HG02571 (cell line): ENCODE results near the gene SIGLEC9.

Source experiments
- ATAC-seq: cut with Tn5 transposase; IDR thresholded peaks from one replicate; pipeline ENCODE4 v1.9.1; 2021; ENCODE audit warnings: mild to moderate bottlenecking, moderate library complexity; ENCODE audit not compliant: unreplicated experiment

SIGLEC9 gene

DNA sequence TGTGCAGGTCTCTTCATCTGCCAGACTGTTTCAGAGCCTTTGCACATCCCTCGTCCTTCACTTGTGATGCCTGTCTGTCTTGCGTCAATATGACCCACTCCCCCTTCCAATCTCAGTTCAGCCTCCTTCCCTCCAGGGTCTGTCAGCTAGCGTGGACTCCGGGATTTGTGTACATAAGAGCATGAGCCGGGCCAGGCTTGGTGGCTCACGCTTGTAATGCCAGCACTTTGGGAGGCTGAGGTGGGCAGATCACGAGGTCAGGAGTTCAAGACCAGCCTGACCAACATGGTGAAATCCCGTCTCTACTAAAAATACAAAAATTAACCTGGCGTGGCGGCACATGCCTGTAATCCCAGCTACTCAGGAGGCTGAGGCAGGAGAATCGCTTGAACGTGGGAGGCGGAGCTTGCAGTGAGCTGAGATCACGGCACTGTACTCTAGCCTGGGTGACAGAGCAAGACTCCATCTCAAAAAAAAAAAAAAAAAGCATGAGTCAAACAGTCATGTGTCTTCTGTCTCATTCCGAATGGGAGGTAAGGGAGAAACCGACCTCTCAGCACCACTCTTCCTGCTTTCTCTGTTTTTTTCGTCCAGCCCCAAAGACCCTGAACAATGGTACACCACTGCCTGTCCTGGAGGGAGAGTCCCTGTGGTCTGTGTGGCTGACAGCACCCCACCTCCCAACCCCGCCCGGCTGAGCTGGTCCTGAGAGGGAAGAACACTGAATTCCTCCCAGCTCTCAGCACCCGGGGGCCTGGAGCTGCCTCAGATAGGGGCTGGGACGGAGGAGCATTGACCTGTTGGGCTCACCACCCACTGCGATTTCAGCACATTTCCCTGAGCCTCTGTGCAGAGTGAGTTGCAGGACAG lies 2.4 kb upstream of the SIGLEC9 start:
- no peak for ATAC-seq

DNA sequence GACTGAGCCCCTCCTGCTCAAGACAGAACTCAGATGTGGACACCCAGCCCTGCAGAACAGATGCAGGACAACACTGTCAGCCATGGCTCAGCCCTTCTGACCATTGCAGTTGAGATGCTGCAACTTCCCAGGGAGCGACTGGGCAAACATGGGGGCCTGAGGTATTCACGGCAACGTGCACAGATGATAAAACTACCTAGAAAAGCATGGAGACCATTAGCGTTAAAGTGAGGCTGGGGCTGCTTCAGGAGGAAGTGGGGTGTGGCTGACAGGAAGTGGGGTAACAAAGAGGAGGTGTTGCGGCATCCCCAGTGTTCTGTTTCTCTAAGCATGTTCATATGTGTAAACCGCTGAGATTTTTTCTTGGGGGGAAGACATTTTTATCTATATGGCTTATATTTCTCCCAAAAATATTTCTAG lies 1.3 kb upstream of the SIGLEC9 start:
- ATAC-seq, result no peak

DNA sequence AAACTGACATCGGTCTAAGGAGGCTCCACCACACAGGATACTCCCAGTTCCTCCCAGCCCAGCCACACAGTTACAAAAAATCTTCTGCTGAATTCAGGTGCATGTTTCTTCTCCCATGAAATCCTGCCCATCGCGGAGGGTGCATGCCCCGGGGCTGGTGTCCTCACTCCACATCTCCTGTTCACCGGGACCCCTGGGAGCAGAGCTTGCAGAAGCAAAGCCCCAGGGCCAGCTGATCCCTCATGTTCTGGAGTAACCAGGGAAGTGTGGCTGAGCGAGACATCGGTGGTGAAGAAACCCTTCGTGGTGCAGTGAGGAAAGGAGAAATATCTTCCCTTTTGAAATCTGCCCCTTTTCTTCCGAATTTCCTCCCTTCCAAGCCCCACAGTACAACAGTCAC lies 904 bp upstream of the SIGLEC9 start:
- no peak for ATAC-seq

DNA sequence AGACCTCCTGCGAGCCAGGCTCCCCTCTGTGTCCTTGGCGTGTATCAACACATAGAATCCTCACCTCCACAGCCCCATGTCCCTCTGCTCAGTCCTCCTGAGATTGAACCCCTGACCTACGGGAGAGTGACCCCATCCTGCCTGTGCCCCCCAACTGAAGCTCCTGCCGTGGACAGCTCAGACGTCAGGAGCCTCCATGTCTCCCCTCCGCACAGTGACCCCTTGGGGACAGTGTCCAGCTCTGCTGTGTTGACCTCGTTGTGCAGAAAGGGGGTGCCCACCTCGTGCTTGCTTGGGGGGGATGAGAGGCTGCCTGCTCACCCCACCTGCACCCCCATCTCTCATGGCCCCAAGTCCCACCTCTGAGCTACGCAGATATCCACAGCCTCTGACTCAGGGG lies 490 bp upstream of the SIGLEC9 start:
- ATAC-seq, result no peak

DNA sequence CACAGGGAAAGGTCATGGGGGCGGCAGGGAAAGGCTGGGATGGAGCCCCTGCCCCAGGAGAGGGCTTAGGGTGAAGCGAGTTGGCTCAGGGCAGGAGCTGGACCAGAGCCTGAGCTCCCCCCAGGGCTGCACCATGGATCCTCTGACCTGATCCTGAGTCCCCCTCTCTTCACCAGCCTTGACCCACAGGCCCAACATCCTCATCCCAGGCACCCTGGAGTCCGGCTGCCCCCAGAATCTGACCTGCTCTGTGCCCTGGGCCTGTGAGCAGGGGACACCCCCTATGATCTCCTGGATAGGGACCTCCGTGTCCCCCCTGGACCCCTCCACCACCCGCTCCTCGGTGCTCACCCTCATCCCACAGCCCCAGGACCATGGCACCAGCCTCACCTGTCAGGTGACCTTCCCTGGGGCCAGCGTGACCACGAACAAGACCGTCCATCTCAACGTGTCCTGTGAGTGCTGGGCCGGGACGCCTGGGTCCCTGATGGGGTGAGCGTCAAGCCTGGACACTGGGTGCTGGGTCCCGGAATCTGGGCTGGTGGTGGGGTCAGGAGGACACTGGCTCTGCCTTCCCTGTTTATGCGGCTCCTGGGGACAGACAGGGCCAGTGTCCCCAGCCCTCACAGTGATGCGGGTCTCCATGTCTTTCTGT lies 842 bp downstream of the SIGLEC9 start:
- no peak for ATAC-seq

DNA sequence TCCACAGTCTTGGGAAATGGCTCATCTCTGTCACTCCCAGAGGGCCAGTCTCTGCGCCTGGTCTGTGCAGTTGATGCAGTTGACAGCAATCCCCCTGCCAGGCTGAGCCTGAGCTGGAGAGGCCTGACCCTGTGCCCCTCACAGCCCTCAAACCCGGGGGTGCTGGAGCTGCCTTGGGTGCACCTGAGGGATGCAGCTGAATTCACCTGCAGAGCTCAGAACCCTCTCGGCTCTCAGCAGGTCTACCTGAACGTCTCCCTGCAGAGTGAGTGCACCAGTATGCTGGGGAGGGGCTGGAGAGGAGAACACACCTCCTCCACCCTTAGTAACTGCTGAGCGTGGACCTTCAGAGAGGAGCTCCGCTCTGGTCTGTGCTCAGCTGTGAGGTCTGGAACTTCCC lies 2.3 kb downstream of the SIGLEC9 start:
- ATAC-seq, result no peak

DNA sequence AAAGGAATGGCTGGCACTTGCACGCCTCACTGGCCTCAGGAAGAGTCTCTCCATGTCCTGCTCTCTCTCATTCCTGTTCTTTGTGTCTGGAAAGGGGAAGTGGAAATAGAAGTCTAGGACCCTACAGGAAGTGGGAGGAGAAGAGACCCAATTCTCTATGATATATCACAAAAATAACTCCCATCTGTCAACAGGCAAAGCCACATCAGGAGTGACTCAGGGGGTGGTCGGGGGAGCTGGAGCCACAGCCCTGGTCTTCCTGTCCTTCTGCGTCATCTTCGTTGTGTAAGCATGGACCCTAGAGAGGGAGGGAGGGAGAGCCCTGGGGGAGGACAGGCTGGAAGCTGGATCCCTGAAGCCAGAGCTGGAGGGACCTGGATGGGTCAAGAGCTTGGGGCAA lies 3.0 kb downstream of the SIGLEC9 start:
- no peak for ATAC-seq

DNA sequence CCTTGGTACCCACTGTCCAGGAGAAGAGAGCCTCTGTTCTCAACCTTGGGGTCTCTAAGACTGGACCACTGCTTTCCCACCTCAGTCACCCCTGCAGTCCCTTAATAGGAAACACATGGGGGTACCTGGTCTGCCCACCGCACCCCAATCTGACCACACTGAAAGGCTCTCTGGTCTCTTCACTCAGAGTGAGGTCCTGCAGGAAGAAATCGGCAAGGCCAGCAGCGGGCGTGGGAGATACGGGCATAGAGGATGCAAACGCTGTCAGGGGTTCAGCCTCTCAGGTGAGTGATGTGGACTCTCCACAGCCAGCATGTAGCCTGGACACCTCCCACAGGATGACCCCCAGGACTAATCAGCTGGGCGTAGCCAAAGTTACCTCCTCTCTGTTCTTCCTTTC lies 3.5 kb downstream of the SIGLEC9 start:
- ATAC-seq, result no peak

DNA sequence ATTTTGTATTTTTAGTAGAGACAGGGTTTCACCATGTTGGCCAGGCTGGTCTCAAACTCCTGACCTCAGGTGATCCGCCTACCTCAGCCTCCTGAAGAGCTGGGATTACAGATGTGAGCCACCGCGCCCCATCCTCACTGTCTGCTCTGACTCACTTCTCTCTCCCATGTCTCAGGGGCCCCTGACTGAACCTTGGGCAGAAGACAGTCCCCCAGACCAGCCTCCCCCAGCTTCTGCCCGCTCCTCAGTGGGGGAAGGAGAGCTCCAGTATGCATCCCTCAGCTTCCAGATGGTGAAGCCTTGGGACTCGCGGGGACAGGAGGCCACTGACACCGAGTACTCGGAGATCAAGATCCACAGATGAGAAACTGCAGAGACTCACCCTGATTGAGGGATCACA lies 5.0 kb downstream of the SIGLEC9 start:
- no peak for ATAC-seq

DNA sequence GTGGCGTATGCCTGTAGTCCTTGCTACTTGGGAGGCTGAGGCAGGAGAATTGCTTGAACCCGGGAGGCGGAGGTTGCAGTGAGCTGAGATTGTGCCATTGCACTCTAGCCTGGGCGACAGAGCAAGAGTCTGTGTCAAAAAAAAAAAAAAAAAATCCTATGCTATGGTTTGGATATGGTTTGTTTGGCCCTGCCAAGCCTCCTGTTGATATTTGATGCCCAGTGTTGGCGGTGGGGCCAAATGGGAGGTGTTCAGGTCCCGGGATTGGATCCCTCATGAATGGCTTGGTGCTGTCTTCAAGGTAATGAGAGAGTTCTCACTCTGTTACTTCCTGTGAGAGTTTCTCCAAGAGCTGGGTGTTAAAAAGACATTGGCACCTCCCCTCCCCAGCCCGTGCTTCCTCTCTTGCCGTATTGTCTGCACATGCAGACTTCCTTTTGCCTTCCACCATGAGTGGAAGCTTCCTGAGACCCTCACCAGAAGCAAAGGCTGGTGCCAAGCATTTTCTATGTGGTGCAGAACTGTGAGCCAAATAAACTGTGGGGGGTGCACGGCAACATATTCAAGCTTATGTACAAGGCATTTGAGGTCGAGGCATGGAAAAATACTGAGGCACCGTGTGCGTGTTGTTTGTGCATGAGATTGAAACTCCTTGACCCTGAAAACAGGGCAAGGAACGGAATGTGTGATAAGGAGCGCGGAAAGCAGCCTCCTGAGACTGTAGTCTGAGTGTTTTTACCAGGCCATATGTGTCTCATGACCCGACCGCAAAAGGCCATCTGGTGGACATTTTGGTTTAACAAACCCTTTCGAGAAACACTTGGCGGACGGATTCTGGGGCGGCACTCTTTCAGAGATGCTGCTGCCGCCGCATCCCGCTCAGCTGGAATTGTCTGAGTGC lies 7.3 kb downstream of the SIGLEC9 start:
- no peak for ATAC-seq

DNA sequence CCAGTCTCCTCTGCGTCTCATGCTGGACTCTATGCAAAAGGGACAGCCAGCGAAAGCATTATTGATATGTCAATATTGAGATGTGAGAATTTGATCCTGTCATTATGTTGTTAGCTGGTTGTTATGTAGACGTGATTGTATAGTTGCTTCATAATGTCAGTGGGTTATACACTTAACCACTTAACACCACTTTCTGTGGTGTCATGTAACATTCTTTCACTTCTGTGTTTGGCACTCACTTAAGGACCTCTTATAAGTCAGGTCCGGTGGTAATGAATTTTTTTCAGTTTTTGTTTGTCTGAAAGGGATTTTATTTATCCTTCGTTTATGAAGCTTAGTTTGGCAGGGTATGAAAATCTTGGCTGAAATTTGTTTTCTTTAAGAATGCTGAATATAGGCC lies 10.3 kb downstream of the SIGLEC9 start:
- no peak for ATAC-seq

DNA sequence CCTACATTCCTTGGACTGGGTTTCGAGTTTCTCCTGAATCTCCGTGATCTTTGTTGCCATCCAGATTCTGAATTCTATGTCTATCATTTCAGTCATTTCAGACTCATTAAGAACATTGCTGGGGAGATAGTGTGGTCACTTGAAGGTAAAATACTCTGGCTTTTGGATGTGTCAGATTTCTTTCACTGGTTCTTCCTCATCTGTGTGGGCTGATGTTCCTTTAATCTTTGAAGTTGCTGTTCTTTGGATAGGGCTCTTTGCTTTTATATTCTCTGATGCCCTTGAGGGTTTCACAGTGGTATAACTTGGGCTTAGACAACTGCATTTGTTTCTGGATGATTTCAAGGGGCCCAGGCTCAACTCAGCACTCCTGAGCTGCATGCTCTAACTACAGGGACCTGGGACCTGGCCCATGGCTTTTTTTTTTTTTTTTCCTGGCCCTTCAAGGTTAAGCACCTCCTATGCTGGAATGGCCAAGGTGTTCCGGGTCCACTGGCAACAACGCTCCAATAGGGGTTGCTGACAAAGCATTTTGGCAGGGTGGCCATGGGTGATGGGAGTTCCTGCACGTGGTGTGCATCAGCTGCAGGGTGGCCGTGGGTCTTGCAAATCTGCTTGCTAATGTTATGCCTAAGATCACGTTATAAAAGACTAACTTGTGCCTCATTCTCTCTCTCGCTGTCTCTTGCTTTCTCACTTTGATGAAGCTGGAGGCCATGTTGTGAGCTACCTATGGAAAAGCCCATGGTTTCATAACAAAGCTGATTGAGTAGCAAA lies 11.5 kb downstream of the SIGLEC9 start:
- ATAC-seq, result no peak

DNA sequence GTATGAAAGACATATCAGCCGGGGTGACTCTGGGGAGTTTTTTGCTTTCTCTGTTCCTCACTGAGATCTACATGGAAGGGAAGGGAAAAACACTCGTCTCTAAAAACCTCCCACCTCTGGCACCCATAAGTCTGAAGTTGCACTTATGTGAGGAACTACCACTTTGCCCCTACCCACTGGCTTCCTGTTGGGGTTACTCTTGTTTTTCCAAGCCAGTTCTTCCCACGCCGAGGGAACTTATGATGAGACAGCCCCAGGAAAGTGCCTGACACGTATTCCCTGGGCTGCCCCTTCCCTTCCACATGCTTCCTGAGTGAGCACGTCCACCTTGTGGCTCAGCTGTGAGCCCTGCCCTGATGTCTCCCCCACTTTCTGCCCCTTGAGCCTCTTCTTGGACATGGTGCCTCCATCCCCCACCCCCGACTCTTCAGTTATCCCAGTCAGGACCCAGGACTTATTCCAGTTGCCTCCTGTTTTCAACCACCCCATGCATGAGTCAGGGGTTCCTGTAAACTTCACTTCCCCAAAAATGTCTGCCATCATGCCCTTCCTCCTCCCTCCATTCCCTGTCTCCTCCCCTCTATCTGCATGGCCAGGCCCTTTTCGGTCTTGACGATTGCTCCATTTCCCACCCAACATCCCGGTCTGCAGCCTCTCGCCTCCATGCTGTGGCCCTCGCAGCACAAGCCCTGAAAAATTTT lies 12.3 kb downstream of the SIGLEC9 start:
- ATAC-seq, result no peak

DNA sequence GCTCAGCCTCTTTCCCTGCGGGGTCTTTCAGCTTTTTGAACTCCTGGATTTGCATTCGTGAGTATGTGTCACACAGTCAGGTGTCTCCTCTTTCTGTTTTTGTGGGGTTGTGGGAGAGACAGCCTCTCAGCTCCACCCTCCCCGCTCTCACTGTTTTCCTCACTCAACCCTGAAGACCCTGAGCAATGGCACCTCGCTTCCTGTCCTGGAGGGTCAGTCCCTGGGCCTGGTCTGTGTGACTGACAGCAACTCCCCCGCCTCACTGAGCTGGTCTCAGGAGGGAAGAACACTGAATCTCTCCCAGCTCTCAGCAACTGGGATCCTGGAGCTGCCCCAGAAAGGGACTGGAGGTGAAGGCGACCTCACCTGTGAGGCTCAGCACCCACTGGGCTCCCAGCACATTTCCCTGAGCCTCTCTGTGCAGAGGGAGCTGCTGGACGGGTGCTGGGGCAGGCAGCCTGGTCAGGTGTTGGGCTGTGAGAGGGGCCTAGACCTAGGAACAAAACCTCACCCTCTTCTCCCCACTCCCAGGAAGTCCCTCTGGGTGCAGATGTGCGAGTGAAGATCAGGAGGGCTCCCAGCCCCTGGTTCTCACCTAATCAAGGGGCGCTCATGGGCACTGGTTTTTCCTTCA lies 13.2 kb downstream of the SIGLEC9 start:
- no peak for ATAC-seq

DNA sequence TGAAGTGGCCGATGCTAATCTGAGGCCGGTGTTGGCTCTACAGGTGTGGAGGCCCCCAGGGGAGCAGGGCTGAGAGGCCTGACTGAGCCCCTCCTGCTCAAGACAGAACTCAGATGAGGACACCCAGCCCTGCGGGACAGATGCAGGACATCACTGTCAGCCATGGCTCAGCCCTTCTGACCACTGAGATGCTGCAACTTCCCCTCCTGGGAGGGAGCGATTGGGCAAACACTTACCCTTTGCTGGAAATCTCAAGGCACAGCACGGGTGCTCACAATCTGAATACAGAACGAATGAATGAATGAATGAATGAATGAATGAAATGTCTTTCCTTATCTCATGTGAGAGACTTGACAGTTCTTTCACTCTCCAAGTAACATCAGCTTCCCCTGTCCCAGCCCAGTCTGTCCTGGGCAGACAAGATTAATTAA lies 13.9 kb downstream of the SIGLEC9 start:
- ATAC-seq, result no peak

DNA sequence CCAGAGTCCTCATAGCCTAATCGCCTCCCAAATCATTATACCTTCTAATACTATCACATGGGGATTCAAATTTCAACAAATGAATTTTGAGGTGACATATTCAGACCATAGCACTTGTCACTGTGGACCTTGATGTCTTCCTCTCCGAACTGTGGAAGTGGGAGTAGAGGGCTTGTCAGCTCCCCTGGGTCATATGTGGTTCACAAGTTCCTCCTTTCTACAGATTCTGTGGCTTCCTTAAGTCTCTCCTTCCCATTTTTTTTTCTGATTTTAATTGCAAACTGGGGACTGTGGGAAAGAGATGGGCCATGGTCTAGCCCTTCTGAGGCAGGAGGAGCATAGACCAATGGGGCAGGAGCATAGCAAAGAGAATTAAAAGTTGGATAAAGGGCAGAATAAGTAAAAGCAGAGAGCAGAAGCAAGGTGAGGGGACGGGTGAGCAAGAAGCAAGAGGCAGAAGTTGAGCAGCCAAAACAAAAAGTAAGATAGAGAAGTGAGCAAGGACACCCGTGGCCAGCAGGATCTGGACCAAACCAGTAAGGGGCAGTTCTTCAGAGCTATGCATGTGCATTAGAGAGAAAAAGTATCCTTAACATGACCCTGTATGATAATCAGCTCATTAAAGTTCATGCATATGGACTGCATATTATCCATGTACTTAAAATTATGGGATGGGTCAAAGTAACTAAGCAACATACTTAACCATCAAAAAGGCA lies 14.8 kb downstream of the SIGLEC9 start:
- no peak for ATAC-seq

DNA sequence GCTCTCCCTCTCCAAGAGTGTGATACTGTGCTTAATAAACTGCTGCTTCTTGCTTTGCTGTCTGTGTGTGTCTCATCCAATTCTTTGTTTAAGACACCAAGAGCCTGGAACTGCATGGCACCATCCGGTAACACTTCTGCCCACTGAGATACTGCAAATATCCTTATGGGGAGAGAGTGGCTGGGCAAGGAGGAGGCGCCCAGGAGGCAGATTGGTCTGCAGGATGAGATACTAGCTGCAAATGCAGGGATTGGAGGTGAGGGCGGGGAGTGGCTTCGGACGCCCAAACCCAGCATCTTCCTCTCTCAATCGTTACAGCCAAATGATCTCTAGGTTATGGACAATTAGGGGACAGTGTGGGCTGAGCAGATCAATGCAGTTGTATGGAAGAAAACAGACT lies 15.7 kb downstream of the SIGLEC9 start:
- no peak for ATAC-seq

DNA sequence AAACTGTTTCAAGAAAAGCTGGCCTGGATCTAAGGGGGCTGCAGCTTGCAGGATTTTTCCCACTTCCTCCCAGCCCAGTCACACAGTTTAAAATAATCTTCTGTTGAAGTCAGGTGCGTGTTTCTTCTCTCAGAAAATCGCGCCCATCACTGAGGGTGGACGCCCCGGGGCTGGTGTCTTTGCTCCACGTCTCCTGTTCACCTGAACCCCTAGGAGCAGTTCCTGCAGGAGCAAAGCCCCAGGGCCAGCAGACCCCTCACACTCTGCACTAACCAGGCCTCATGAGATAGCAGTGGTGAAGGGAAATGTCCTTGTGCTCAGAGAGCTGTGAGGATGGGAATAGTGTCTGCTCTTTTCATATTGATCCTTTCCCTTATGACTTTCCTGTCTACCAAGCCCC lies 16.5 kb downstream of the SIGLEC9 start:
- ATAC-seq, result no peak

DNA sequence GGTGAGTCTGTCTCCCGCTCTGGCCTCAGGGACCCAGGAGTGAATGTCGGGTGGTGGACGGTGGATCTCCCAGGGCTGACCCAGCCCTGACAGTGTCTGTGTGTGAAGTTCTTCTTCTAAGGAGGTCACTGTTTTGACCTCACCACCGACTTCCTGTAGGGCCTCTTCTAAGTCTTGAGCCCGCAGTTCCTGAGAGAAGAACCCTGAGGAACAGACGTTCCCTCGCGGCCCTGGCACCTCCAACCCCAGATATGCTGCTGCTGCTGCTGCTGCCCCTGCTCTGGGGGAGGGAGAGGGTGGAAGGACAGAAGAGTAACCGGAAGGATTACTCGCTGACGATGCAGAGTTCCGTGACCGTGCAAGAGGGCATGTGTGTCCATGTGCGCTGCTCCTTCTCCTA lies 17.4 kb downstream of the SIGLEC9 start, which contains the start of gene SIGLEC7:
SIGLEC7 (plus strand) TSS at position 183 of the 400 bp plus-strand sequence; CDS start at position 252, 69 bp downstream.
- no peak for ATAC-seq
